Retina (tissue), 1 donor: Measurements from ENCODE around the gene RUSF1.

ENCODE experiments used
- DNase-seq: peaks from one replicate; pipeline ENCODE4 v3.0.0-alpha.2; 2016

The RUSF1 gene

DNA sequence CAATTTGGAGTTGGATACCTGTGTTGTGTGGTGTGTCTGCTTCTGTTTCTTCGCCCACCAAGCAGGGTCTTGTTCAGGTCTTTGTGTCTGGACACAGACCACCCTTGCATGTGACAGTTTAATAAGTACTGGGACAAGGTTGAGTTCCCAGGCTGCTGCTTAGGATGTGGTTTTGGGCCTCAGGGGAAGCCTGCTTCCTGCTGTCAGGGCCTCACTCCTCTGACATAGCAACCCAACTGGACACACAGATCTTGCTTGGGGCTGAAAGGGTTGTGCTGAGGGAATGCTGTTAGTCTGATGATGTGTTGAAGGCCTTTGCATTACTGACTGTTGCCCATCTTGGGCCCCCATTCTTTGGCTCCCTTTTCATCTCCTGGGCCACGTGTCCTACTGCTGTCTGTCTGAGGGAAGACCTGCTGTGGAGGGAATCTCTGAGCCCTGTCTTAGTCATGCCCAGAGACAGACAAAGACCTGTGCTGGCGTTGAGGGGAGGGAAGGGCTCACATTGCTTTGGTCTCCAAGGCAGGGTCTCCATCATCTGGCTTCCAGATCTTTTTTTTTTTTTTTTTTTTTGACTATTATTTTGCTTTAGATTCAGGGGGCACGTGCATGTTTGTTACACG is 40.9 kb downstream of the RUSF1 start:
- DNase-seq: no peak

DNA sequence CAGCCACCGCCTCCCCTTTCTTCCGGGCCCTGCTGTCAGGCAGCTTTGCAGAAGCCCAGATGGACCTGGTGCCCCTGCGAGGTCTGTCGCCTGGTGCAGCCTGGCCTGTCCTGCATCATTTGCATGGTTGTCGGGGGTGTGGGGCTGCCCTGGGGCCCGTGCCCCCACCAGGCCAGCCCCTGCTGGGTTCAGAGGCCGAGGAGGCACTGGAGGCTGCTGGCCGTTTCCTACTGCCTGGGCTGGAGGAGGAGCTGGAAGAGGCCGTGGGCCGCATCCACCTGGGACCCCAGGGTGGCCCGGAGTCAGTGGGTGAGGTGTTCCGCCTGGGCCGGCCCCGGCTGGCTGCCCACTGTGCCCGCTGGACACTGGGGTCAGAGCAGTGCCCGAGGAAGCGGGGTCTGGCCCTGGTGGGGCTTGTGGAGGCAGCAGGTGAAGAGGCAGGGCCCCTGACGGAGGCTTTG is 41.8 kb downstream of the RUSF1 start:
- DNase-seq: no peak

DNA sequence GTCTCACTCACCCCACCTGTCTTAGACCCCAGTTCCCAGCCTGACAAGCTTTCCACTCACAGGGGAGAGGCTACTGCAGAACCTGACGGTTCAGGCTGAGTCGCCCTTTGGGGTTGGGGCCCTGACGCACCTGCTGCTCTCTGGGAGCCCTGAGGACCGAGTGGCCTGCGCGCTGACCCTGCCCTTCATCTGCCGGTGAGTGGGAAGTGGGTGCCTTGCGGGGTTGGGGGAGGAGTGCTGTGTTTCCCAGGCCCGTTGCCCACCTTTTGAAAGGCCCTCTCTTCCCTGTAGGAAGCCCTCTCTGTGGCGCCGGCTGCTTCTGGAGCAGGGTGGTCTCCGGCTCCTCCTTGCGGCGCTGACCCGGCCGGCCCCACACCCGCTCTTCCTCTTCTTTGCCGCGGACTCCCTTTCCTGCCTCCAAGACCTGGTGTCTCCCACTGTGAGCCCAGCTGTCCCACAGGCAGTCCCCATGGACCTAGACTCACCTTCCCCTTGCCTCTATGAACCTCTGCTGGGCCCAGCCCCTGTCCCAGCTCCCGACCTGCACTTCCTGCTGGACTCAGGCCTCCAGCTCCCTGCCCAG is 42.3 kb downstream of the RUSF1 start:
- DNase-seq: no peak

DNA sequence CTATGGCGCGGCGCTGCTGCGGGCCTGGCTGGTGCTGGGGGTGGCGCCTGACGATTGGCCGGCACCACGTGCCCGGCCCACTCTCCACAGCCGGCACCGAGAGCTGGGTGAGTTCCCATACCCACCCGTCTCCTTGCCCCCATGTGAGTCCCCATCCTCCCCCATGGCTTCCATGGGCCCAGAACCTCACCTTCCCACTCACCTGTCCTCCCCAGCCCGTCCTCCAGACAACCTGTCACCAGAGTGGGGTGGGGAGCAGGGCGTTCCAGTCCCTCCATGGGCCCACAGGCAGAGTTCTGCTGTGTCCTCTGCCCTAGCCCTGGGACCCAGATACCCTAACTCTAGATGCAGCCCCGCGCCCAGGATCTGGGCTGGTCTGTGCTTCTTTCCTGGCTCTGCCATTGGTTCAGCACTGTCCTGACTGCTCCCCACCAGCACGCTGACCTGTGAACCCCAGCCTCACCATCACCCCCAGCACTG is 43.4 kb downstream of the RUSF1 start:
- no peak for DNase-seq

DNA sequence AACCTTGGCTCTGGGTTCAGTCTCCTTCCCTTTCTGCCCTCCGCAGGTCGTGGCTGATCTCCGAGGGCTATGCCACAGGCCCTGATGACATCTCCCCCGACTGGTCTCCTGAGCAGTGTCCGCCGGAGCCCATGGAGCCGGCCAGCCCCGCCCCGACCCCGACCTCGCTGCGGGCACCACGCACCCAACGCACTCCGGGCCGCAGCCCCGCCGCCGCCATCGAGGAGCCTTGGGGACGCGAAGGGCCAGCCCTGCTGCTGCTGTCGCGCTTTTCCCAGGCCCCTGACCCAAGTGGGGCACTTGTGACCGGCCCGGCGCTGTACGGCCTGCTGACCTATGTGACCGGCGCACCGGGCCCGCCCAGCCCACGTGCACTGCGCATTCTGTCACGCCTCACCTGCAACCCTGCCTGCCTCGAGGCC is 43.8 kb downstream of the RUSF1 start:
- no peak for DNase-seq

DNA sequence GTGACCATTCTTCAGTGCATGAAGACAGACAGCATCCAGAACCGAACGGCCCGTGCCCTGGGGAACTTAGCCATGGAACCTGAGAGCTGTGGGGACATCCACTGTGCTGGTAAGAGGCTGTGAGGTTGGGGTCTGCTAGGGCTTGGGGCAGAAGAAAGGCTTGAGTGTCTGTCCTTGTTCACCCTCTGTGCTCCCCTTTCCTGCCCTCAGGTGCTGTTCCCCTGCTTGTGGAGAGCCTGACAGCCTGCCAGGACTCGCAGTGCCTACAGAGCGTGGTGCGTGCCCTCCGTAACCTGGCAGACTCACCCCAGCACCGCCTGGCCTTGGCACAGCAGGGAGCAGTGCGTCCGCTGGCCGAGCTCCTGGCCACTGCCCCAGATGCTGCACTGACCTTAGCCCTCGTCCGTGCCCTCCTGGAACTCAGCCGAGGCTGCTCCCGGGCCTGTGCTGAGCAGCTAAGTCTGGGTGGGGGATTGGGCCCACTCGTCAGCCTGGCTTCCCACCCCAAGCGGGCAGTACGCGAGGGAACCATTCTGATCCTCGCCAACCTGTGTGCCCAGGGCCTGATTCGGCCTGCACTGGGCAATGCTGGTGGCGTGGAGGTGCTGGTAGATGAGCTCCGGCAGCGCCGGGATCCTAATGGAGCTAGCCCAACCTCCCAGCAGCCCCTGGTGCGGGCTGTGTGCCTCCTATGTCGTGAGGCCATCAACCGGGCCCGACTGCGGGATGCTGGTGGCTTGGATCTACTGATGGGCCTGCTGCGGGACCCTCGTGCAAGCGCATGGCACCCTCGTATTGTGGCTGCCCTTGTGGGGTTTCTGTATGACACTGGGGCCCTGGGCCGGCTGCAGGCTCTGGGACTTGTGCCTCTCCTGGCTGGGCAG is 46.0 kb downstream of the RUSF1 start:
- no peak for DNase-seq

DNA sequence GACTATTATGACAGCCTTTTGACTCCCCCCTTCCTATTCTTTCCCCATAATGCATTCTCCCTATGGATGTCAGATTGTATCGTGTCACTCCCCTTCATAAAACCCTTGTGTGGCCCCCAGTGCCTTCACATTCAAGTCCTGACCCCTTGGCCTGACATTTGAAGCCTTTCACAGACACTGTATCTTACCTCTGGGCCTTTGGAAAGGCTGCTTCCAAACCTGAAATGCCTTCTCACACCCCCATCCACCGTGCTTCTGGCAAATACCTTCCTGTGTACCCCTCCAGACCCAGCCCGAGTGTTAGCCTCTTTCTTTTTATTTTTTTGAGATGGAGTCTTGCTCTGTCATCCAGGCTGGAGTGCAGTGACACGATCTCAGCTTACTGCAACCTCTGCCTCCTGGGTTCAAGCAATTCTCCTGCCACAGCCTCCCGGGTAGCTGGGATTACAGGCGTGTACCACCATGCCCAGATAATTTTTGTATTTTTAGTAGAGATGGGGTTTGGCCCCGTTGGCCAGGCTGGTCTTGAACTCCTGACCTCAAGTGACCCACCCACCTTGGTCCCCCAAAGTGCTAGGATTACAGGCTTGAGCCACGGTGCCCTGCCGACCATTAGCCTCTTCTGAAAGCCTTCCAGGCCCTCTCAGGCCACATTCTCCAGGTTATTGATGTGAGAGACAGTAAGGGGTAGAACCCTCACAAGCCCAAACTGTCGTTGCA is 46.8 kb downstream of the RUSF1 start:
- DNase-seq: no peak

DNA sequence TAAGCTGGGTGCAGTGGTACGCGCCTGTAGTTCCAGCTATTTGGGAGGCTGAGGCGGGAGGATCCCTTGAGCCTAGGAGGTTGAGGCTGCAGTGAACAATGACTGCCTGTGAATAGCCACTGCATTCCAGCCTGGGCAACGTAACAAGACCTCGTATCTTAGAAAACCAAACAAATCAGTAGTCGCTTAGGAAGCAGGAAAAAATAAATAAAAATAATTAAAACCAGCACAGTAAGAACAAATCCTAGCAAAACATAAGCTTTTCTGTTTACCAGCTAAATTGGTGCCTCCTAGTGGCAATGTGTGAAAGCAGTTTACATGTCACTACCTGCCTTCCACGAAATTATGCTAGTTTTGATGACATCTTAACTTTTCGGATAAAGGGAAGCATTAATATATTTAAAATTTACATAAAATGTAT is 47.6 kb downstream of the RUSF1 start:
- no peak for DNase-seq

DNA sequence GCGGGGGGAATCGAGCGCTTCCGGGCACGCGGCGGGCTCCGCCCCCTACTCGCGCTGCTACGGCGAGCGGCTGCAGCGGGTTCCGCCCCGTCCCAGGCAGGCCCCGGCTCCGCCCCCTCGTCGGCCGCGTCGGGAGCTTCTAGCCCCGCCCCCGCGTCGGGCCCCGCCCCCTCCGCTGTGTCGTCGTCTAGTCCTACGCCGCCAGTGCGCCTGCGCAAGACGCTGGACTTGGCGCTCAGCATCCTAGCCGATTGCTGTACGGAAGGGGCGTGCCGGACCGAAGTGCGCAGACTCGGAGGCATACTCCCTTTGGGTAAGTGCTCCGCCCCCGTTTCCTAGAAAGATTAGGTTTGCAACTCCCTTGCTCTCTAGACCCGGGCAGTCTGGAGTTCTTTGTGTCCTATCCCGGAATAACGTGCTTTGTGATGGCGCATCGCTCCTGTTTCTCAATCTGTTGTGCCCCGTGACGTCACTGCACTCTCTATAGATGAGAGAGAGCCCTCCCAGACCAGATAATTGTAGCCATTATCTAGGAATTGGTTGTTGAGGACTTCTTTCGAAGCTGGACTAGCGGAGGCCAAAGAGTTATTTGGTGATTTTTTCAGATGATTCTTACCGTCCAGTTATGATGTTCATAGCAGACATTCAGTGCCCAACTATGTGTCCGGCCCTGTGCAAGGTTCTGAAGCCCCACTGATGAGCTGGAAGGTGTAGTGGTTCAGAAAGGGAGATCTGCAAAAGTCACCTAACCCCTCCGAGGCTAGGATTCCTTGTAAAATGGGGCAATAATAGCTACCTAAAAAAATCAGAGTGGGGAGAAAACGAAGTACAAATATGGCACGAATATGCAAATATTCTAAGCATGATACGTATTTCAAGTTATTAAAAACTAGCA is 48.3 kb downstream of the RUSF1 start:
- DNase-seq: peak; percentile 100

DNA sequence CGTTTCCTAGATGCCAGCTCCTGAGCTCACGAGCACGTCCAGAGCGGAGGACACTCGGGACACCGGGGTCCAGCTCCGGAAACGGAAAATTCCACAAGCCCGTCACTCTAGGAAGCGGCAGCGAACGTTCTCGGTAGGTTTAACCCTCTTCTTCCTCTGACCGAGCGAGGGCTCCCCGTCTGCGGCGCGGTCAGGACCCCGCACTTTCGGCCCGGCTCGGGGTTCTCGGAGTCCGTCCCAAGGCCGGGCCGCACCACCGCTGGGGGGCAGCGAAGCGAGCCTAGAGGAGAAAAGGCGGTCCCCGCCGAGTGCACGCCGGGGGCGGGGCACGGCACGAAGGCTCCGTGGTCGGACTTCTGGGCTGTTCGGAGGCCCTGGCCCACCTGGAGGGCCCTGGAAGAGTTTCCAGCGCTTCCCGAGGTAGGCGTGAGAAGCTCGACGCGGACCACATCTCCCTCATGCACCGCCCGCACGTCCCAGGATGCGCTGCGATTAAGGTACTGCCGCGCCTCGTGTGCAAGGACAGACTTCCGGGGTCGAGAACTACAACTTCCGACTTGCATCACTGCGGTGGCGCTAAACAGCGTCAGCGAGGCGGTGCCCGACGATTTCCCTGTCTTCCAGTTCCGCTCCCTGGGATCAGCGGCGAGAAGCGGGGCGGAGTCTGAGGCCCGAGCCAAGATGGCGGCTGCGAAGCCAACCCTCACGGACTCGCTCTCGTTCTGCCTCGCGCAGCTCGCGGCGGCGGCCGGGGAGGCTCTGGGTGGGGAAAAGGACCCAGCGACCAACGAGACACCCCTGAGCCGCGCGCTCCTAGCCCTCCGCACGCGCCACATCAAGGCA is 49.1 kb downstream of the RUSF1 start, which contains the start of gene ARMC5:
Gene ARMC5 (plus strand): TSS at position 658 of the 843 bp plus-strand sequence. CDS start 24 bp downstream, at position 682.
- peak; percentile 100 for DNase-seq

DNA sequence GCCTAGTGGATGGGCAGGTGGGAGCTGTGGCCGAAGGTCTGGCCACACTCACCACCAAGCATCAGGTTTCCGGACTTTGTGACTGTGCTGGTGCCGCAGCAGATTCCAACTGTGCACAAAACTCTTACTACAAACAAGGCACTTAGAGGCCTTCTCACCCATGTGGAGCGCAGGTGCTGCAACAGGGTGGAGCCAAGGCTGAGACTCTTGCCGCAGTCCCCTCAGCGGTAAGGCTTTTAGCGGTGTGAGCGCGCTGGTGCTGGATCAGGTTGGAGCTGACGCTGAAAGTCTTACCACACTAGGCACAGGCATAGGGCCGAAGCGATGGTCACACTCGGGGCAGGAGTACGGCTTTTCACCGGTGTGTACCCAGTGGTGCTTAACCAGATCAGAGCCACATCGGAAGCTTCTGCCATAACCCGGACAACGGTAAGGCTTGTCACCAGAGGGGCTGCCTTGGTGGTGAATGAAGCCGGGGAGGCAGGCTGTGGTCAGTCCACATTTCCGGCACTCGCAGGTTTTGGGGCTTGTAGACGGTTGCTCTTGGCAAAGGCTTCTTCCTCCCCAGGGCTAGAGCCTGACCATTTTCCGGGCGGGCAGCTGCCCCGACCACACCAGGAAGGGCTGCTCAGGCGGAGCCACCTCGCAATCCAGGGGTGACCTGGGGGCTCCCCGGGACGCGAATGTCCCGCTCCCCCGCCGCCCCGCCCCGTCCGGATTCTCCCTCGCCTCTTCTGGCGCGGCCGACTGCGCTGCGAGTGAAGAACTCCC is 49.9 kb downstream of the RUSF1 start:
- peak; percentile 51 for DNase-seq

DNA sequence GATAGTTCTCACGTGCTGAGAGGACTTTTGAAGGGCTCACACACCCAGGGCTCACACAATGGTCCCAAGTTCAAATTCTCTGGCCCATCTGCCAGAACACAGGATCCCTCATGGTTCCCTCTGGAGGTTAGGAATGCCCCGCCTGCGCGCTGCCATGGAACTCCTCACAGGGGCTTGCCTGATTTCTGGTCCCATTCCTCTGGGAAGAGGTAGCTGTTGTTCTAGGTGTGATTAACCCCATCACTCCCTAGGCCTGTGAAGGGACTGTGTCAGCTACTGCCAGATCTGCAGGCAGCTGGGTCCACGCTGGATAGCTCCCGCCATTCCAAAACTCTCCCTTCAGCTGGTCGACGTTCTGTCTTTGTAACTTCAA is 51.2 kb downstream of the RUSF1 start:
- DNase-seq: no peak

DNA sequence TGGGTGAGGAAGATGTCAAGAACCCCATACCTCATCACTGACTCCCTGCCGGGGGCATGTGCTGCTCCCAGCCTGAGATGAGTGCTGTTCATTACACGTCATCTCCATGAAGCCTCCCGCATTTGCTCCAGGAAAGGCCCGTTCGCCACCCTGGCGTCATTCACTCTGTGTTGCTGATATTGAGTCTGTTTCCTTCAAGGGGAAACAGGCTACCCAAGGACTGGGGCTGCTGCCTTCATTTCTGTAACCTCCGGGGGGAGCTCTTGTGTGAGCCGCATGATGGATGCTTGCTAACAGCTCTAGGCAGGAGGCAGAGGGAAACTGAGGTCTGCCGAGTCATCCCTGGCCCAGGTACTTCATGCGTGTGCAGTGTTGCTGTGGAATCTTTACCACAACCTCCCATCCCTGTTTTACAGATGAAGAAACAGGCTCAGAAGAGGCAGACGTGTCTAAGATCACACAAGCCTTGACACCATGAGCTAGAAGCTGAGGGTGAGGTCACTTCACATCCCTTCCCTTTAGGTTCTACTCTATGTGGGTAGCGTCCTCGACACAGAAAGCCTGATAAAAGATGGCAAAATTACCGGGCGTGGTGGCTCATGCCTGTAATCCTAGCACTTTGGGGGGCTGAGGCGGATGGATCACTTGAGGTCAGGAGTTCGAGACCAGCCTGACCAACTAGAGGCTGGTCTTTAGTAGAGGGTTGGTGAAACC is 52.4 kb downstream of the RUSF1 start:
- DNase-seq: no peak

DNA sequence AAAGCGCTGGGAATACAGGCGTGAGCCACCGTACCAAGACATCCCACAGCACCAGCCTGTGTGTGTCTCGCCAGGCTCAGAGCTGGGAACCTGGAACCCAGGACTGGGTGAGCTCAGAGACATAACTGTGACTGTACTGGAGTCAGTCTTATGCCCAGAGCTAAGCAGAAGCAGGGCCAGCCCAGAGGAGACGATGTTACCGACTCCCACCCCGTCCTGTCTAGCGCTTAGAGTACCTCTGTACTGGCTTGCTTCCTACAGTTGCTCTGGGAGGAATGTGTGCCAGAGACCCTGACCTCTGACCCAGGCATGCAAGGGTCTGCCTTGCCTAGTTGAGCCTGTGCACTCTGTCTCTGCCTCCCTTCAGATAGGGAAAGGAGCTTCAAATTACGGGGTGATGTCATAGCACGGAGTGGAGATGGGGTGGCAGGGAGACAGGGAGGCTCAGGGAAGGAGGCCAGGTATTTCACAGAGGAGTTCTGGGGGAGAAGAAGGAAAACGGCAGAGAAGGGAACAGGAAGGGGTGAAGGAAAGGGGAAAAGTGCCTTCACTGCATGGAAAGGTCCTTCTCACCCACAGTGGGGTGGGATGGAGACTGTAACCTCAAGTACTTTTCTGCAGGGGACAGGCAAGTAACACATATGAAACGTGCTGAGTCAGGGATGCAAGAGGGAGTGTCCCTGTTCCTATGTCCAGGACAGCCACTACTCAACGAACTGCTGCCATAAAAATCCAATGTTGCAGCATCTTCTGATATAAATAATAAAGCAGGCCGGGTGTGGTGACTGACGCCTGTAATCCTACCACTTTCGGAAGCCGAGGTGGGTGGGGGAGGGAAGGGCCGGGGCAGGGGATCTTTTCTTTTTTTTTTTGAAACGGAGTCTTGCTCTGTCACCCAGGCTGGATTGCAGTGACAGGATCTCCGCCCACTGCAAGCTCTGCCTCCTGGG is 54.7 kb downstream of the RUSF1 start:
- no peak for DNase-seq

DNA sequence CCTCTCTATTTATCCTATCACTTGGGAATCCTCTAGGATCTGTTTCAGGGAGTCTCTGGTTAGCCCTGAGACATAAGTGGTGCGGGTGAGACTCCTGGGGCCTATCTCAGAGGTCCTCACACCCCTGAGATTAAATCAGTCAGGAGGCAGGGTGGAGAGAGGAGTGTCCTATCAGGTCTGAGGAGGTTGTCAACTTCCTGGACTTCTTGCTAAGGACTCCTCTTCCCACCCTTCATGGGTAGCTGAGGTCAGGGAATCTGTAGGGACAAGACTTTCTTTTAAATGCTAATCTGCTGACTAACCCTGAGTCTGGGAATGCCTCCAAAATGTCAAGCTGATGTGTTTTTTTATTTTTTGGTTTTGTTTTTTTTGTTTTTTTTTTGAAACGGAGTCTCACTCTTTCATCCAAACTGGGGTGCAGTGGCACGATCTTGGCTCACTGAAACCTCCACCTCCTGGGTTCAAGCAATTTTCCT is 55.5 kb downstream of the RUSF1 start:
- DNase-seq: no peak

DNA sequence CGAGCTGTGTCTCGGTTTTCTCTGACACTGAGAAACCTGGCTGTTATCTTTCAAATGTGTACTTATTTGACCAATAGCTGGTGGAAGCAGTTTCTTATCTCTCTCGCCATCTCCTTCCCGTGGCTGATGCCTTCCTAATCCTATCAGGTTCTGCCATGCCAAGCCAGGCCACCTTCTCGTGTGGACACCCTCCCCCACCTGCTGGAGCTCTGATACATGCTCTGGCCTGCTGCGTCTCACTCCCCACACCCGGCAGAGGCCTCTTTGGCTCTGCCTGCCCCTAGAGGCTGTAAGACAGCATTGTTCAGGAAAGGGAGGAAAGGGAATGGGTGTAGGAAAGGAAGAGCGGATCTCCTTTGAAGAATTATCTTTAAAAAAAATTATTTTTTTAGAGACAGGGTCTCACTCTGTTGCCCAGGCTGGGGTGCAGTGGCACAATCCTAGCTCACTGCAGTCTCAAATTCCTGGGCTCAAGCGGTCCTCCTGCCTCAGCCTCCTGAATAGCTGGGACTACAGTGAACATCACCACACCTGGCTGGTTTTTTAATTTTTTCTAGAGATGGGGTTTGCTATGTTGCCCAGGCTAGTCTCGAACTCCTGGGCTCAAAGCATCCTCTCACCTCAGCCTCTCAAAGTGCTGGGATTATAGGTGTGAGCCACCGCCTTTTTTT is 56.4 kb downstream of the RUSF1 start:
- peak; percentile 52 for DNase-seq

DNA sequence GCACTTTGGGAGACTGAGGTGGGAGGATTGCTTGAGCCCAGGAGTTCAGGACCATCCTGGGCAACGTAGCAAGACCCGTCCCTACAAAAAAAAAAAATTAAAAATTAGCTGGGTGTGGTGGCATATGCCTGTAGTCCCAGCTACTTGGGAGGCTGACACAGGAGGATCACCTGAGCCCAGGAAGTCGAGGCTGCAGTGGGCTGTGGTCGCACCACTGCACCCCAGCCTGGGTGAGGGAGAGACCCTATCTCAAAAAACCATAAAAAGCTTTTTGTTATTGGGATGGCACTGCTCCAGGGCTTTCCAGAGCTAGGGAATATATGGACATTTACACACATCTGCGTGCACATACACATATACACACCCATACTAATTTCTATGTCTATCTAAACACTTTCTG is 57.0 kb downstream of the RUSF1 start:
- no peak for DNase-seq
